GM12864 (cell line): Measurements from ENCODE around the gene AFG1L.
"Not testable (repeated sequence)": the region's sequence is repeated elsewhere in the genome, so short reads cannot be mapped to it uniquely, and the experiment has no call there.

ENCODE experiments used
- DNase-seq: peaks from one replicate; pipeline ENCODE4 v3.0.0-alpha.2; 2011; ENCODE audit warnings: low read depth
- H3K4me3 ChIP-seq: 2 replicates; pipeline ENCODE4 v1.5.1; 2011; ENCODE audit warnings: mild to moderate bottlenecking, low read depth, low read length, control low read depth
- CTCF ChIP-seq: IDR thresholded peaks from 2 replicates; pipeline ENCODE4 v1.5.1; 2011; ENCODE audit warnings: low read depth, mild to moderate bottlenecking, moderate library complexity, low read length, control low read depth, inconsistent platforms; ENCODE audit errors: missing control alignments

The AFG1L gene

GRCh38 chr6:108408861-108409260 is 114.0 kb downstream of the AFG1L start:
- no peak for TF ChIP-seq CTCF
- no peak overlapping the region for H3K4me3 ChIP-seq
- no peak for DNase-seq

GRCh38 chr6:108416047-108416833 is 121.4 kb downstream of the AFG1L start:
- H3K4me3 ChIP-seq, DNase-seq: not testable (repeated sequence)

- DNase-seq = no peak
Observed at GRCh38 chr6:108417027-108417426, 122.2 kb downstream of the AFG1L start.

GRCh38 chr6:108419474-108419873 is 124.6 kb downstream of the AFG1L start:
- DNase-seq = no peak
- TF ChIP-seq CTCF = no peak

More at GRCh38 chr6:108417027-108417426, 122.2 kb downstream of the AFG1L start:
- no peak for TF ChIP-seq CTCF
- no peak overlapping the region for H3K4me3 ChIP-seq

GRCh38 chr6:108419934-108420609 is 125.2 kb downstream of the AFG1L start:
- DNase-seq = no peak
- no peak overlapping the region for H3K4me3 ChIP-seq
- no peak for TF ChIP-seq CTCF

More at GRCh38 chr6:108419474-108419873, 124.6 kb downstream of the AFG1L start:
- no peak overlapping the region for H3K4me3 ChIP-seq

- no peak for TF ChIP-seq CTCF
- DNase-seq = no peak
- H3K4me3 ChIP-seq = no peak overlapping the region
Observed at GRCh38 chr6:108421366-108421765, 126.5 kb downstream of the AFG1L start.

GRCh38 chr6:108423982-108424705 is 129.3 kb downstream of the AFG1L start:
- H3K4me3 ChIP-seq = no peak overlapping the region
- no peak for TF ChIP-seq CTCF
- DNase-seq = no peak
